ENCODE measurements around the gene PHF10.

- TF ChIP-seq CTCF (IDR thresholded peaks at IDR 0.05) (no peak), POLR2AphosphoS5 (IDR thresholded peaks at IDR 0.05) (no peak), POLR2A (IDR thresholded peaks at IDR 0.05) (no peak)
Measured at GRCh38 chr6:169669147-169669546, 55.2 kb downstream of the PHF10 start.

All from breast epithelium (tissue), 3 donors.